Islet of Langerhans (tissue), 1 donor: ENCODE data around the gene PPP1R1B.

ENCODE experiments used
- FAIRE-seq: peaks from one replicate; lab custom pipeline; 2011; peaks lifted over from hg19 to GRCh38; lab: Jason Lieb, UNC

Gene PPP1R1B

DNA sequence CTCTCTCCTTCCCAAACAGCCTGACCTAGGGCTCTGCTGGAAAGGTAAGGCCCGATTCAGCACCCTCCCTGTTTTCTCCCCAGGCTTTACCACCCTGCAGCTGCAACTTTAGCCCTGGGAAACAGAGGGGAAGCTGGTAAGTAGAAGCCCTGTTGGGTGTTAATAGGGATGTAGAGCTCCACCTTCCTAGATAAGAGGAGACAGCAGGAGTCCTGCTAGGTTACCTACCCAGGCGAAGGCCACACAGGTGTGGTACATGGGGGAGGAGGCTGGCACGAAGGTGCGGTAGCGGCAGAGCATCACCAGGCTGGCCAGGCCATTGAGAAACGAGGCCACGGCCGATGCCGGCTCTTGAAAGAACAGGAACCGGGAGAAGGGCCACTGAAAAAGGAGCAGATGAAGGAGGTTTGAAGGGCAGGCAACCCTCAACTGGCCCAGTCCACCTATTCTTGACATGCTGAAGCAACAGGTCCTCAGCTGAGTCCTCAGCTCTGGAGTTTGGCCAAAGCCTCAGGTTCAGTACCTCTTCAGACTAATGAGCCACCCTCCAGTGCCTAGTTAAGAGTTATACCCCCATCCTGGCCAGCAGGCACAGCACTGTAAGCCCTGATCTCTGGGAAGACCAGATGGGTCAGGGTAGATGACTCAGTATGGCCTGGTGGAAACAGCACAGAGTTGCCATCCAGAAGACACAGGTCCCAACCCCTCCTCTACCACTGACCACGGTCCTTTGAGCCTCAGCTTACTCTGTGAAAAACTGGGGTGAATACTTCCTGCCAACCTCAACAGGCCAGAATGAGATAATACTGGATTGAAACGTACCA lies 57.8 kb downstream of the PPP1R1B start:
- FAIRE-seq, result no peak
